B cell (primary cell): ENCODE data around the gene PHF23. TPM values are rescaled to one million over a fixed set of nuclear protein-coding genes. Genes with fewer than 3 reads are reported as not detected.

Experiments
- polyA plus RNA-seq: library from polyadenylated mRNA; depleted of rRNA; stranded (reverse); fragments of >200 nt; gene quantifications from 2 replicates; pipeline ENCODE4 v1.2.3, GENCODE V29; 2012
- small RNA-seq: library from RNA; depleted of rRNA; stranded (forward); fragments of <200 nt; gene quantifications from one replicate; pipeline ENCODE3, GENCODE V24; 2012; ENCODE audit warnings: low replicate concordance, low read depth; ENCODE audit not compliant: insufficient read length
- total RNA-seq, 2 donors: library from RNA; stranded (reverse); fragments of 120-200 nt in 1 of 2; gene quantifications; 1 replicate in 1 of 2; 2 replicates in 1 of 2; pipeline versions ENCODE4 v1.2.3 to v1.2.4, GENCODE V29; 2013 to 2022

The PHF23 gene
- total and polyA plus RNA-seq, 2 donors (not counting 1 experiment from before 2014, with no cell fraction given), result 17.6 to 42.3 TPM

Small RNA genes lying within 50 kb of the gene (small RNA-seq; reads per million reads assigned to genes)
- gene AC120057.4, result not detected
- gene MIR324, result 27.3 reads per million, percentile 91 among the genes with 10 or more reads in this experiment
- gene RF00019, result not detected

Other genes starting within 250 kb of the PHF23 start
Only the 30 nearest of the 36 such genes appear.
- gene SLC16A13, start 203.4 kb downstream of the PHF23 start, total RNA-seq, result 21.7 and 21.9 TPM in 2 replicates
- 4.8 and 7.4 TPM in 2 replicates for gene SLC16A13, start 203.4 kb downstream of the PHF23 start, polyA plus RNA-seq
- gene SLC16A11, start 195.4 kb downstream of the PHF23 start, total RNA-seq, result 30.7 and 31.9 TPM in 2 replicates
- 2.8 and 10.0 TPM in 2 replicates for gene SLC16A11, start 195.4 kb downstream of the PHF23 start, polyA plus RNA-seq
- gene CLEC10A, start 159.2 kb downstream of the PHF23 start, total RNA-seq, result 0.24 TPM in 1 of 2 replicates, not detected in the other
- 0.15 and 0.99 TPM in 2 replicates for gene CLEC10A, start 159.2 kb downstream of the PHF23 start, polyA plus RNA-seq
- not detected in 2 replicates for gene ASGR2, start 124.6 kb downstream of the PHF23 start, total RNA-seq
- 0.30 and 1.00 TPM in 2 replicates for gene ASGR2, start 124.6 kb downstream of the PHF23 start, polyA plus RNA-seq
- 0.32 TPM in 1 of 2 replicates, not detected in the other for gene ASGR1, start 60.1 kb downstream of the PHF23 start, total RNA-seq
- gene ASGR1, start 60.1 kb downstream of the PHF23 start, polyA plus RNA-seq, result 0.43 and 0.46 TPM in 2 replicates
- 12.0 and 12.5 TPM in 2 replicates for gene DLG4, start 19.6 kb downstream of the PHF23 start, total RNA-seq
- 2.0 and 2.5 TPM in 2 replicates for gene DLG4, start 19.6 kb downstream of the PHF23 start, polyA plus RNA-seq
- gene ACADVL, start 19.5 kb downstream of the PHF23 start, total RNA-seq, result 640 and 655 TPM in 2 replicates
- 696 and 903 TPM in 2 replicates for gene ACADVL, start 19.5 kb downstream of the PHF23 start, polyA plus RNA-seq
- 104 and 116 TPM in 2 replicates for gene DVL2, start 4.9 kb downstream of the PHF23 start, total RNA-seq
- gene DVL2, start 4.9 kb downstream of the PHF23 start, polyA plus RNA-seq, result 14.6 and 22.5 TPM in 2 replicates
- 350 and 371 TPM in 2 replicates for gene GABARAP, start 3.0 kb upstream of the PHF23 start, total RNA-seq
- gene GABARAP, start 3.0 kb upstream of the PHF23 start, polyA plus RNA-seq, result 201 and 323 TPM in 2 replicates
- 160 and 162 TPM in 2 replicates for gene CTDNEP1, start 12.3 kb upstream of the PHF23 start, total RNA-seq
- 108 and 125 TPM in 2 replicates for gene CTDNEP1, start 12.3 kb upstream of the PHF23 start, polyA plus RNA-seq
- 42.2 and 48.0 TPM in 2 replicates for gene ELP5, start 12.8 kb upstream of the PHF23 start, total RNA-seq
- gene ELP5, start 12.8 kb upstream of the PHF23 start, polyA plus RNA-seq, result 69.9 and 77.9 TPM in 2 replicates
- 1.2 TPM in 2 replicates for gene CLDN7, start 23.0 kb upstream of the PHF23 start, total RNA-seq
- gene CLDN7, start 23.0 kb upstream of the PHF23 start, polyA plus RNA-seq, result 5.8 and 10.8 TPM in 2 replicates
- not detected in 2 replicates for gene SLC2A4, start 42.3 kb upstream of the PHF23 start, total RNA-seq
- gene SLC2A4, start 42.3 kb upstream of the PHF23 start, polyA plus RNA-seq, result not detected in 2 replicates
- gene YBX2, start 55.2 kb upstream of the PHF23 start, total RNA-seq, result 0.22 TPM in 1 of 2 replicates, not detected in the other
- 0.15 TPM in 1 of 2 replicates, not detected in the other for gene YBX2, start 55.2 kb upstream of the PHF23 start, polyA plus RNA-seq
- 233 and 236 TPM in 2 replicates for gene EIF5A, start 68.2 kb upstream of the PHF23 start, total RNA-seq
- gene EIF5A, start 68.2 kb upstream of the PHF23 start, polyA plus RNA-seq, result 576 and 769 TPM in 2 replicates
- gene GPS2, start 75.9 kb upstream of the PHF23 start, total RNA-seq, result 128 and 137 TPM in 2 replicates
- gene GPS2, start 75.9 kb upstream of the PHF23 start, polyA plus RNA-seq, result 209 and 225 TPM in 2 replicates
- gene NEURL4, start 89.9 kb upstream of the PHF23 start, total RNA-seq, result 85.2 and 89.2 TPM in 2 replicates
- gene NEURL4, start 89.9 kb upstream of the PHF23 start, polyA plus RNA-seq, result 54.6 and 82.6 TPM in 2 replicates
- 371 and 392 TPM in 2 replicates for gene ACAP1, start 97.1 kb upstream of the PHF23 start, total RNA-seq
- gene ACAP1, start 97.1 kb upstream of the PHF23 start, polyA plus RNA-seq, result 412 and 471 TPM in 2 replicates
- 13.4 and 15.4 TPM in 2 replicates for gene KCTD11, start 112.7 kb upstream of the PHF23 start, total RNA-seq
- 3.1 and 4.3 TPM in 2 replicates for gene KCTD11, start 112.7 kb upstream of the PHF23 start, polyA plus RNA-seq
- gene TMEM95, start 115.7 kb upstream of the PHF23 start, total RNA-seq, result 0.25 TPM in 1 of 2 replicates, not detected in the other
- not detected in 2 replicates for gene TMEM95, start 115.7 kb upstream of the PHF23 start, polyA plus RNA-seq
- gene TNK1, start 141.6 kb upstream of the PHF23 start, total RNA-seq, result 10.0 and 11.7 TPM in 2 replicates
- 22.5 and 23.7 TPM in 2 replicates for gene TNK1, start 141.6 kb upstream of the PHF23 start, polyA plus RNA-seq
- gene PLSCR3, start 155.1 kb upstream of the PHF23 start, total RNA-seq, result 31.1 and 31.6 TPM in 2 replicates
- gene PLSCR3, start 155.1 kb upstream of the PHF23 start, polyA plus RNA-seq, result 82.3 and 122 TPM in 2 replicates
- gene TMEM256, start 164.6 kb upstream of the PHF23 start, total RNA-seq, result 64.5 and 67.8 TPM in 2 replicates
- gene TMEM256, start 164.6 kb upstream of the PHF23 start, polyA plus RNA-seq, result 29.2 and 65.4 TPM in 2 replicates
- 1.7 and 3.4 TPM in 2 replicates for gene NLGN2, start 168.4 kb upstream of the PHF23 start, total RNA-seq
- gene NLGN2, start 168.4 kb upstream of the PHF23 start, polyA plus RNA-seq, result 0.52 and 0.68 TPM in 2 replicates
- not detected in 2 replicates for gene SPEM1, start 180.9 kb upstream of the PHF23 start, total RNA-seq
- gene SPEM1, start 180.9 kb upstream of the PHF23 start, polyA plus RNA-seq, result not detected in 2 replicates
- not detected in 2 replicates for gene SPEM2, start 186.2 kb upstream of the PHF23 start, total RNA-seq
- not detected in 2 replicates for gene SPEM2, start 186.2 kb upstream of the PHF23 start, polyA plus RNA-seq
- gene SPEM3, start 189.4 kb upstream of the PHF23 start, total RNA-seq, result not detected in 2 replicates
- not detected in 2 replicates for gene SPEM3, start 189.4 kb upstream of the PHF23 start, polyA plus RNA-seq
- 17.7 and 19.1 TPM in 2 replicates for gene TMEM102, start 196.0 kb upstream of the PHF23 start, total RNA-seq
- 5.9 and 10.8 TPM in 2 replicates for gene TMEM102, start 196.0 kb upstream of the PHF23 start, polyA plus RNA-seq
- gene FGF11, start 200.1 kb upstream of the PHF23 start, total RNA-seq, result 2.8 and 4.6 TPM in 2 replicates
- gene FGF11, start 200.1 kb upstream of the PHF23 start, polyA plus RNA-seq, result 2.7 and 3.3 TPM in 2 replicates
- gene CHRNB1, start 205.6 kb upstream of the PHF23 start, total RNA-seq, result 6.2 and 6.6 TPM in 2 replicates
- gene CHRNB1, start 205.6 kb upstream of the PHF23 start, polyA plus RNA-seq, result 5.8 and 7.2 TPM in 2 replicates